Measurements from ENCODE around the gene SLC4A2. TPM values are rescaled to one million over a fixed set of nuclear protein-coding genes. Genes with fewer than 3 reads are reported as not detected.

Gene SLC4A2
- total RNA-seq, 1 donor from 2014 or later: 371 TPM

DNA sequence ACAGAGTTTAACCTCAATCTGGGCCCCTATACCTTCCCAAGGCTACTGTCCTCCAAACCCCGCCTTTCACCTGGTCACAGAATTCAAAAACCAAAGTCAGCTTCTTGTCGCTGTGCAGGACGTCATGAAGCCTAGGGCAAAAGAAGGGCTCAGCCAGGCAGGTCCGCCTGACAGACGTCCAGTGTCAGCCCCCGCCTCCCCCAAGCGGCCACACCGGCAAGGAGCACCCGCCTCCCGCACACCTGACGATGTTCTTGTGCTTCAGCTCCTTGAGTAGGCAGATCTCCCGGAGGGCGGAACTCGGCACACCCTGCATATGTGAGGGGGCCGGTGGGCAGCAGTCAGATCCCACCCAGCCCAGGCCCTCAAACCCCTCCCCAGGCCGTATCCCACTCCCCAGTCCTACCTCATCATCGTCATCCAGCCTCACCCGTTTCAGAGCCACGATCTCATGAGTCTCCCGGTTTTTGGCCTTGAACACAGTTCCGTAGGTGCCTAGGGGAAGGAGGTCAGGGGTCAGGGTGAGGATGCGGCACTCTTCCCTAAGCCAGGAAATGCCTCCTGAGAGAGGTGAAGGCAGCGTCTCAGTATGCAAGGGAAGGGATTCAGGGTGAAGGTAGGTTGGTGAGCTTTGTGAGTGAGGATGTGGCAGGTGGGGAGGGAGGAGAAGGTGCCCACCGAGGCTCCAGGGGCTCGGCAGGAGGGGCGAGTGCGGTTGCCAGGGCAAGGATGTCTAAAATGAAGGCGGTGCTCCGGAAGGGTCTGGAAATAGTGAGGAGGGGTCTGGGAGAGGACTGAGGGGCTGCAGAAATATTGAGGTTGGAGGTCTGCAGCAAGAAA is 2.5 kb upstream of the SLC4A2 start:
- peak overlapping the region; percentile 86 for H3K27ac Mint-ChIP-seq (ENCODE audit: unreplicated experiment)
- no peaks in the 10 kb centered on the region for H3K9me3 Mint-ChIP-seq (ENCODE audit: low read depth)
- TF ChIP-seq, protein P1, sequence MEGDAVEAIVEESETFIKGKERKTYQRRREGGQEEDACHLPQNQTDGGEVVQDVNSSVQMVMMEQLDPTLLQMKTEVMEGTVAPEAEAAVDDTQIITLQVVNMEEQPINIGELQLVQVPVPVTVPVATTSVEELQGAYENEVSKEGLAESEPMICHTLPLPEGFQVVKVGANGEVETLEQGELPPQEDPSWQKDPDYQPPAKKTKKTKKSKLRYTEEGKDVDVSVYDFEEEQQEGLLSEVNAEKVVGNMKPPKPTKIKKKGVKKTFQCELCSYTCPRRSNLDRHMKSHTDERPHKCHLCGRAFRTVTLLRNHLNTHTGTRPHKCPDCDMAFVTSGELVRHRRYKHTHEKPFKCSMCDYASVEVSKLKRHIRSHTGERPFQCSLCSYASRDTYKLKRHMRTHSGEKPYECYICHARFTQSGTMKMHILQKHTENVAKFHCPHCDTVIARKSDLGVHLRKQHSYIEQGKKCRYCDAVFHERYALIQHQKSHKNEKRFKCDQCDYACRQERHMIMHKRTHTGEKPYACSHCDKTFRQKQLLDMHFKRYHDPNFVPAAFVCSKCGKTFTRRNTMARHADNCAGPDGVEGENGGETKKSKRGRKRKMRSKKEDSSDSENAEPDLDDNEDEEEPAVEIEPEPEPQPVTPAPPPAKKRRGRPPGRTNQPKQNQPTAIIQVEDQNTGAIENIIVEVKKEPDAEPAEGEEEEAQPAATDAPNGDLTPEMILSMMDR (IDR thresholded peaks at IDR 0.05): no peak
- H3K36me3 Mint-ChIP-seq (ENCODE audit: low read depth): peaks cover 4% of the 10 kb centered on the region
- H3K27me3 Mint-ChIP-seq (ENCODE audit: low read depth): no peaks in the 10 kb centered on the region
- no peak for DNase-seq (ENCODE audit: low spot score)
- H3K4me3 Mint-ChIP-seq (ENCODE audit: unreplicated experiment): peak overlapping the region; percentile 96
- H3K4me1 Mint-ChIP-seq (ENCODE audit: low read depth): peaks cover 40% of the 10 kb centered on the region

DNA sequence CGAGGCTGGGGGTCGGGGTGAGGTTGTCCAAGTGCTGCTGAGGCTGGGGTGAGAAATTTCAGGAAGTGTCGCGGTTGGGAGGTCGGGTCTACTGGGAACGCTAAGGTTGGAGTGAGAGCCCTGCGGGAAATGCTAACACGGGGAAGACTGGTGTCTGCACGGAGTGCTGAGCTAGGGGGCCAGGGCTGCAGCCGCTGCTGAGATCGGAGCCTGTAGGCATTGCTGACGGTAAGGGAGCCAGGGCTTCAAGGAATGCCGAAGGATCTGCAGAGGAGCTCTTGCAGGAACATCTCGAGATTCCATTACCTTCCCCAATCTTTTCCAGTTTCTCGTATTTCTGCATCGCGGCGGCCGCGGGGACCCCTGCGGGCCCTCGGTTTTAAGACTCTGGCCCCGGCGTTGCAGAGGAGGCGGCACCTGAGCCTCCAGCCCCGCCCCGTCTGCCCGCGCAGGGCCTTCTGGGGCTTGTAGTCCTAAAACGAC is 1.8 kb upstream of the SLC4A2 start, which contains the start of gene CDK5:
CDK5 (minus strand) TSS at position 392 of the 483 bp plus-strand sequence; CDS start at position 343, 49 bp downstream.
- TF ChIP-seq, protein P1 (IDR thresholded peaks at IDR 0.05): no peak
- peak within 1 kb of the TSS; percentile 97 for H3K27ac Mint-ChIP-seq (ENCODE audit: unreplicated experiment)
- H3K4me3 Mint-ChIP-seq (ENCODE audit: unreplicated experiment): peak within 1 kb of the TSS; percentile 96
- H3K36me3 Mint-ChIP-seq (ENCODE audit: low read depth): peaks cover 2% of the 10 kb centered on the region
- no peaks in the 10 kb centered on the region for H3K27me3 Mint-ChIP-seq (ENCODE audit: low read depth)
- H3K4me1 Mint-ChIP-seq (ENCODE audit: low read depth): peaks cover 43% of the 10 kb centered on the region
- DNase-seq (ENCODE audit: low spot score): no peak
- H3K9me3 Mint-ChIP-seq (ENCODE audit: low read depth): no peaks in the 10 kb centered on the region

DNA sequence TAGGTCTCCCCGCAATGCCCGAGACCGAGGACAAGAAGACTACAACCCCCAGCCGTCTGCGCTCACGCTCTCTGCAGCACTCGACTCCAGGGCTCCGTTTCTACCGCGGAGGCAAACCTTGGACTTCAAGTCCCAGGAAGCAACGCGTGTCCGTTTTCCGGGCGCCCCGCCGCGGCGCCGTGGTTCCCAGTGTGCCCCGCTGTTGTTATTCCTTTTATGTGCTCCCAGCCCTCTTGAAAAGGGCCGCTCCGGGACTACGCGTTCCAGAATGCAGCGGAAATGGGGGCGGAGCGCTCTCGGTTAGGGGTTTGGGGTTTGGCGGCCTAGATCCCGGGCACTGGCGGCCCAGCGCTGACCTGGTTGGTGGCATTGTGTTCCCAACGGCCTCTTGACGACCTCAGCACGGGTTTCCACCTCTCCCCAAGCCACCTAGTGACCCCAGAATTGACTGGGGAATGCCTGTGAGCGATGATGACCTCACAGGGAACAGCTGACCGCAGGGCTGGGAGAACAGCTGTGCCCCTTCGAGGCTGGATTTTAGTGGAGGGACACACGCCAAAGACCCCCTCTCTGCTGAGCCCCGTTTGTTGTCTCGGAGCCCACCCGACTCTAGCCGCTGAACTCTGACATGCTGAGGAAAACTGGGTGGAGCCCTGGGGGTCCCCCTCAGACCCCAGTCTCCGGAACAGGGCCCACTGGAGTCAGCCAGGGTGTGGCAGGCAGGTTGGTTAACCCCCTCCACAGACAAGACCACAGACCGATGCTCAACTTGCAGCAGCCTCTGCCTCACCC is 1.2 kb upstream of the SLC4A2 start:
- peaks cover 1% of the 10 kb centered on the region for H3K36me3 Mint-ChIP-seq (ENCODE audit: low read depth)

DNA sequence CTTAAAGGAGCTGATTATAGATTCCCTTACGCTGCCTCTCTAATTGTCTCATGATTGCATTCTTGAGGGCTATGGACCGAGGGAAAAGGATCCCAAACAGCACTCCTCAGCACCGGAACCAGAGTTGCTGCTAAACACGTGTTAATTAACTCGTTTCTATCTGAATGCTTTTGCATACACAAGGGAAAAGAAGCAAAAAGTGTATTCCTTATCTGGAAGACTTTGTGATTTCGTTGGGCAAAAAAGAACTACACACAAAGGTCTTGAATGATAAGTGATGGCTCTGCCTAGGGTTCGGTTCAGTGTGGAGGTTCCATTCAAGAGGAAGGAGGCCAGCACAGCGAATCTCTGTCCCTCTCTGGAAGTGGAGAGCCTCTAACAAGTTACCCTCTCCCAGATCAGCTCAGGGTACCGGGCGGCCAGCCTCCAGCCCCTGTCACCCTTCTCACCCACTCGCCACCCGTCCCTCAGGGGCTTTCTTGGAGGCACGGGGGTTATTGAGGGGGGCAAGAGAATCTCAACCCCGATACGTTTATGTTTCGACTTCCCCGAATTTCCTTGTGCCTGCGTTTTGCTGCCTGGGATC is 515 bp upstream of the SLC4A2 start:
- TF ChIP-seq, protein P1 (IDR thresholded peaks at IDR 0.05): no peak
- peak overlapping the region; percentile 96 for H3K4me3 Mint-ChIP-seq (ENCODE audit: unreplicated experiment)
- peaks cover 50% of the 10 kb centered on the region for H3K4me1 Mint-ChIP-seq (ENCODE audit: low read depth)
- DNase-seq (ENCODE audit: low spot score): no peak
- H3K36me3 Mint-ChIP-seq (ENCODE audit: low read depth): peaks cover 3% of the 10 kb centered on the region
- no peaks in the 10 kb centered on the region for H3K27me3 Mint-ChIP-seq (ENCODE audit: low read depth)
- H3K27ac Mint-ChIP-seq (ENCODE audit: unreplicated experiment): peak overlapping the region; percentile 97
- H3K9me3 Mint-ChIP-seq (ENCODE audit: low read depth): no peaks in the 10 kb centered on the region

More for the DNA sequence above, 1.2 kb upstream of the SLC4A2 start:
- no peaks in the 10 kb centered on the region for H3K27me3 Mint-ChIP-seq (ENCODE audit: low read depth)
- H3K4me1 Mint-ChIP-seq (ENCODE audit: low read depth): peaks cover 44% of the 10 kb centered on the region
- no peaks in the 10 kb centered on the region for H3K9me3 Mint-ChIP-seq (ENCODE audit: low read depth)
- peak overlapping the region; percentile 97 for H3K27ac Mint-ChIP-seq (ENCODE audit: unreplicated experiment)
- peak overlapping the region; percentile 96 for H3K4me3 Mint-ChIP-seq (ENCODE audit: unreplicated experiment)
- DNase-seq (ENCODE audit: low spot score): peak; percentile 99
- TF ChIP-seq, protein P1 (IDR thresholded peaks at IDR 0.05): no peak

DNA sequence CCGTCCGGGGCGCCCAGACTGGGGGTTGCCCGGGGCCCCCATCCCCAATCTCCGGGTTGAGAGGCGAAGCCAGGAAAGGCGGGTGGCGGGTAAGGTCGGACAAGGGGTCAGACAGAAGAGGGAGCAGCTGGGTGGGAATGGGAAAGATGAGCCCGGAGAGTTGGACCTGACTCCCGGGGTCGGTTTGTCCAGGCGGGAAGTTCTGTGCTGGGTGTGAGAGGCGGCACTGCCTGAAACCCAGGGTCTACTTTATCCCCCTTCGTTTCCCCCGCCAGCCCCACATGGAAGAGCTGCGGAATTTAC is 675 bp downstream of the SLC4A2 start:
- Mint-ChIP-seq H3K27me3 (ENCODE audit: low read depth) (no peaks in the 10 kb centered on the region), H3K9me3 (ENCODE audit: low read depth) (no peaks in the 10 kb centered on the region), H3K4me1 (ENCODE audit: low read depth) (peaks cover 50% of the 10 kb centered on the region), H3K4me3 (ENCODE audit: unreplicated experiment) (peak overlapping the region; percentile 96), H3K36me3 (ENCODE audit: low read depth) (peaks cover 2% of the 10 kb centered on the region), H3K27ac (ENCODE audit: unreplicated experiment) (peak overlapping the region; percentile 97)
- DNase-seq (ENCODE audit: low spot score): no peak
- TF ChIP-seq, protein P1 (IDR thresholded peaks at IDR 0.05): peak; percentile 57

Data from chondrocyte (in vitro differentiated cells).